NCI-H1048 (cell line): ENCODE measurements around the gene ATCAY.
"Not testable (repeated sequence)": the region's sequence is repeated elsewhere in the genome, so short reads cannot be mapped to it uniquely, and the experiment has no call there.

Experiments used
- DNase-seq: peaks from one replicate; lab custom pipeline; 2025; lab: John Stamatoyannopoulos, UW

ATCAY gene

DNA sequence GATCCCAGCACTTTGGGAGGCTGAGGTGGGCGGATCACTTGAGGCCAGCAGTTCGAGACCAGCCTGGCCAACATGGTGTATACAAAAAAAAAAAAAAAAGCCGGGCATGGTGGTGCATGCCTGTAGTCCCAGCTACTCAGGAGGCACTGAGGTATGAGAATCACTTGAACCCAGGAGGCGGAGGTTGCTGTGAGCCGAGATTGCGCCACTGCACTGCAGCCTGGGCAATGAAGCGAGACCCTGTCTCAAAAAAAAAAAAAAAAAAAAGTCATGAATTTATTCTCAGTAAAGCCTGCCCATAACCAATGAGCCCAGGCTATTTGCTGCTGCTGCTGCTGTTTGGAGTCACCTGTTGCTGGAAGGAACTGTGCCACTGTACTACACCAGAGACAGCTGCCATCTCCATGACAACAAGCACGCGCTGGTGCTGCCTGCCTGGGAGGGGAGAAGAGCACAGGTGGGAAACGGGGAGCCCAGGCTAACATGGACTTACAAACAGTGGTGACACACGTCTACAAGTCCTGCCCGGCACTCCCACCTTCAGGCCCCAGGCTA, 23.0 kb upstream of the ATCAY start:
- no peak for DNase-seq

DNA sequence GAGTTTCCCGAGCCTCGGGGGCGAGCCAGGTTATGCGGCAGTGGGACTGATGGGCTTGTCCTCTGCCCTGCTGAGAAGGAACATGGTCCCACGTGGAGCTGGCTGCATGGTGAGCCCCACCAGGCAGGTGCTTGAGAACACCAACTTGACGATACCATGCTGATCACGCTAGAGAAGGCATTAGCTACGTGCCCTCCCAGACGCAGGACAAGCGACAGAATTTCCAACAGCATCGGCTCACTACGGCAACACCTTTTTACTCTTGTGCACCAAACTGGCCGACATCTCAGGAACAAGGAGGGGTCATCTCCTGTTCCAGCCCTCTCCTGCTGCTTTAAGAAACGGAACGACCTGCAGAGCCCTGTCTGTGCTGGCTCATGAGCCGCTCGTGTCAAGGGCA, 20.0 kb upstream of the ATCAY start:
- no peak for DNase-seq

DNA sequence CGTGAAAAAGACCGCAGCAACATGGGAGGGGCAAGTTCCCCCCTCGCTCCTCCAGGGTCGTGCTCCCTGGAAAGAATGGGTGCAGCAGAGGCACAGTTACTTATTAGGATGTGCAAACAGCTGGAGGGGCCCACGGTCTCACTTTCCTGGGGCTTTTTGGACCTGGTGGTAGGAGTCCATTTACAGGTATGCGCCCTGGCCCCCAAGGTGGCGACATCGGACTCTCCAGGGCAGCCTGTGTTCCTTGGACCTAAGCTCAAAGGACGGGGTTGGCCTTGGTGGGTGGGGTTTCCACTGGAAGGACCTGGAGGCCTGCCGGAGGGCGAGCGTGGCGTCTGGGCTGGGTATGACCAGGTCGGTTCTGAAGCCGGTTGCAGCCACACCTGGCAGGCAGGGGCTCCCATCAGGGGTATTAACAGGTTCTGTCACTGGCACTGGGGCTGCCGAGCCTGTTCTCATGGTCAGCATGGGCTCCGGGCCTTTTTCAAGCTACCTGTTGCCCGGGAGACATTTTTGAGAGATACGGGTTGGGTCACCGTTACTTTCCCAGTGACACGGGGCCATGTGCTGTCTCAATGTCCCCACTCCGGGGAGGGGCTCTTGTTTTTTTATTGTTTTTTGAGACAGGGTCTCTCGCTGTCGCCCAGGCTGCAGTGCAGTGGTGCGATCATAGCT, 17.5 kb upstream of the ATCAY start:
- no peak for DNase-seq

DNA sequence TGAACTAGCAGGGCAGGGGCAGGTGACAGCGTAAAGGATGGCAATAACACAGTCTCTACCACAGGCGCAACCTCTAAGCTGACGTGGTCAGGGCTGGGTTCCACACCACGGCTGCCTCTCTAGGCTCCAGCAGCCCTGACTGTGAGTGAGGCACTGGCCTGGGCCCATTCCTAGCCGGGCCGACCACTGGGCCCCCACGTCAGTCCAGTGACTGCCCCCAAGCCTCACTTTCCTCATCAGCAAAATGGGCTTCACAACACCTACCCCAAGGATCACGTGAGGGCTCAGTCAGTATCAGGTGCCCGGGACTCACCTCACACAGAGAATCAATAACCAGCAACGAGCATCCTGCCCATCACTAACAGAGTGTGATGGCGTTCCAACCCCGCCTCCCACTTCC, 16.8 kb upstream of the ATCAY start:
- no peak for DNase-seq

DNA sequence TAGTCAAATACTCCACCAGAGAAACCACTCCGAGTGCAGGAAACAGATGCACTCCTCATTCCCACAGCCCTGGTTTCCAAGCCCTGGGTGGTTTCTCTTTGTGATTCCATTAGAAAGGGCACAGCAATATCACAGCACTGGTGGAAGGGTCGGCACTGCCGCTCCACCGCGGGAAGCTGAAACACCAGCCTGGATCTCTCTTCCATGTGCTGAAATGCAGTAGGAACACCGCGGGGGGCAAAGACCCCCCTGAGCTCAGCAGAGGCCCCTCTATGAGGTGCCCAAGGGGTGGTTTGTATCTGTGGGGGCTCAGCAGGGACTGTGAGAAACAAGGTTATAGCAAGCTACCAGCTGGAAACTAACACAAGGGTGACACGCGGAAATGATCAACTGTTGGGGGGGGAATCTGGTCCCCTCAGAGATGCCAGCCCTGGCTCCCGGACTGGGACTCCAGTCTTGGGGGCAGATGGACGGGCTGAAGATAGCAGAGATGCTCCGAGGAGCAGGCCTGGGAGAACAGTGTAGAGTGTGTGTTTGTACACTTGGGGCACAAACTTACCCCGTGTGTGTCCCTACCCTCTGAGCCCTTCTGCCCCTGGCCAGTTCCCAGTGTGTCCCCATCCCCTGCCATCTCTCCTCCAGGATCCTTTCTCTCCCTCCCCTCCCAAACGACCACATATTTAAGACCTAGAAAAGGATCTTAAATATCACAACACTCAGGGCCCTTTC, 13.4 kb upstream of the ATCAY start:
- DNase-seq = no peak

DNA sequence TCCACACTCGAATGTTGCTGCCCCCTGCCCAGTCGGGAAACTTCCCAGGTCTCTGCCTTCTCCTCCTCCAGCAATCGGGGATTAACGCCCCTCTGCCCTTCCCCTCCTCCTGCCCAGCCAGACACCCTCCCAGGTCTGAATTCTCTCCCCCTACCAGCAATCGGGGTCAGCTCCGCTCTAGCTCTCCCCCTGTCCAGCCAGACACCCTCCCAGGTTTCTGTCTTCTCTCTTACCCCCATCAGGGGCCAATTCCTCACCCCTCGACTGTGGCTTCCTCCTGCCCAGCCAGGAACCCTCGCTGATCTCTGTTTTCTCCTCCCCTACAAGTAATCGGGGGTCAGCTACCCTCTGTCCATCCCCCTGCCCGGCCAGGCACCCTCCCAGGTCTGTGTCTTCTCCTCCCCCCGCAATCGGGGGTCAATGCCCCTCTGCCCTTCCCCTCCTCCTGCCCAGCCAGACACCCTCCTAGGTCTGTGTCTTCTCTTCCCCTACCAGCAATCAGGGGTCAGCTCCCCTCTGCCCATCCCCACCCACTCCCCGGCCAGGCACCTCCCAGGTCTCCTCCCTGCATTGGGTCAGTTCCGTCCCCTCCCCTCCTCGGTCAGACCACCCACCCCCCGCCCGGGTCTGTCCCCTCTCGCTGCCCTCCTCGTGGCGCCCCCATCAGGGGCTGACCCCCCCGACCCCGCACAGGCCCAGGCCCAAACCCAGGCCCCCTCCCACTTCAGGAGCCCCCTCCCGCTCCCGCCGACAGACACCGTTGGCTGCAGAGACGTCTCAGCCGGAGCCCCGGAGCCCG, 12.3 kb upstream of the ATCAY start:
- no peak for DNase-seq

DNA sequence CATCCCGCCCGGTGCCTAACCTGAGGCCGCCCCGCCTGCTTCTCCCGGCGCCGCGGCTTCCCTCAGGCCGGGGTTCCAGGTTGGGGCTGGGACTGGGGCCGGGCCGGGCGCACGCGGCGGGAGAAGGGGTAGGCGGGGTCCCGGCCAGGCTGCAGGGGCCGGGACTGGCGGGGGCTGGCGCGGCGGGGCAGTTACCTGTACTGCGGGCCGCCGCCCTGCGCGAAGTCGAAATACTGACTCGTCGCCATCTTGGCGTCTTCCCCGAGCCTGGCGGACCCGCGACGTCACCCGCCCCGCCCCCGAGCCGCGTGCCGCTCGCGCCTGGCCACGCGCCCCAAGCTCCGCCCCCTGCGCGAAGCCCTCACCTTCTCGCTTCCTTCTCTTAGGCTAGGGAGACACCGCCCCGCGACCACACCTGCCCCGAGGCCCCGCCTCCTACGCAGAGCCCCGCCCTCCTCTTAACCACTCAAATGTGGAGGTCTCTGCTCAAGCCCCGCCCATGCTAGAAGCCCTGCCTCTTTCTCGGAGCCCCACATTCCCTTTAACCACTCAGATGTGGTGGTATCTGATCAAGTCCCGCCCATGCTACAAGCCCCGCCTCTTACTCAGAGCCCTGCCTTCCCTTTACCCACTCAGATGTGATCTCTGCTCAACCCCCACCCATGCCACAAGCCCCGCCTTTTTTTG, 11.6 kb upstream of the ATCAY start, which contains the start of gene ZFR2:
ZFR2 (minus strand) TSS at position 269 of the 687 bp plus-strand sequence; CDS start at position 248, 21 bp downstream.
- no peak for DNase-seq

DNA sequence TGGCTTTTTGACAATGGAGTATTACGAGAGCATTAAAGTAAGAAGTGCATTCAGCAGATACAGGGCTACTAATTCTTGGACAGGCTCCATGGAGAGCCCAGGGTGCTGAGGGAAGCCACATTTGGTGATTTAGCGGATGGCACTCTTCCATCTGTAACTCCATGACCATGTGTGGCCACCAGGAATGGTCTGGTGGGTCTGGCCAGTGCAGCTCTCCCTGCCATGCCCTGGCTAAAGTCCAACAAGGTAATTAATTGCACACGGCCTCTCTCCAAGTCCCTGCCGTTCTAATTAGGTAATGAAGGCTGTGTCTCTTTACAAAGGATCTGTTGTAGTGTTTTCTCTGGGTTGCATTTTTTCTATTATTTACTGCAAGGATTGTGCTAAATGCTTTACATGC, 7.3 kb upstream of the ATCAY start:
- no peak for DNase-seq

DNA sequence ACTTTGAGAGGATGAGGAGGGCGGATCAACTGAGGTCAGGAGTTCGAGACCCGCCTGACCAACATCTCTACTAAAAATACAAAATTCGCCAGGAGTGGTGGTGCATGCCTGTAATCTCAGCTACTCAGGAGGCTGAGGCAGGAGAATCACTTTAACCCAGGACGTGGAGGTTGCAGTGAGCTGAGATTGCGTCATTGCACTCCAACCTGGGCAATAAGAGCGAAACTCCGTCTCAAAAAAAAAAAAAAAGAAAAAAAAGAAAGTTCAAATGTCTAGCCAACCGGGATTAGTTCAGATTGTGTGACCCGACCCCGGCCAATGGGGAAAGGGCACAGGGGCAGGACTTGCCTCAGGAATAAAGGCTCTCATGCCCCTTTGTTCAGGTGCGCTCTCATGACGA, 5.8 kb upstream of the ATCAY start:
- not testable (repeated sequence) for DNase-seq

DNA sequence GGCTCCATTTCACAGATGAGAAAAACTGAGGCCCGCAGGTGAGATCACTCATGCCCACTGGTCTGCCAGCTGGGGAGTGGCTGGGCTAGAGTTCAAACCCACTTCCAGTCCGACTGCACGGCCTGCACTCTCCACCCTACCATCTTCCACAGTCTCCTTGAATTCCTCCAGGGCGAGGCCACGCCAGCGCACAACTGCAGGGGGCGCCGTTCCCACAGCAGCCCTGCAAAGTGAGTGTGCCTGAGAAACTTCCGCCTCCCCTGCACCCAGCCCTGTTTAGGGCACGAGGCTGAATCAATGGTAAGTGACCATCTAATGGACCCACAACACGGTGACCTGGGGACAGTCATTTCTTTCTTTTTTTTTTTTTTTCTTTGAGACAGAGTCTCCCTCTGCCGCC, 829 bp upstream of the ATCAY start:
- DNase-seq = no peak

DNA sequence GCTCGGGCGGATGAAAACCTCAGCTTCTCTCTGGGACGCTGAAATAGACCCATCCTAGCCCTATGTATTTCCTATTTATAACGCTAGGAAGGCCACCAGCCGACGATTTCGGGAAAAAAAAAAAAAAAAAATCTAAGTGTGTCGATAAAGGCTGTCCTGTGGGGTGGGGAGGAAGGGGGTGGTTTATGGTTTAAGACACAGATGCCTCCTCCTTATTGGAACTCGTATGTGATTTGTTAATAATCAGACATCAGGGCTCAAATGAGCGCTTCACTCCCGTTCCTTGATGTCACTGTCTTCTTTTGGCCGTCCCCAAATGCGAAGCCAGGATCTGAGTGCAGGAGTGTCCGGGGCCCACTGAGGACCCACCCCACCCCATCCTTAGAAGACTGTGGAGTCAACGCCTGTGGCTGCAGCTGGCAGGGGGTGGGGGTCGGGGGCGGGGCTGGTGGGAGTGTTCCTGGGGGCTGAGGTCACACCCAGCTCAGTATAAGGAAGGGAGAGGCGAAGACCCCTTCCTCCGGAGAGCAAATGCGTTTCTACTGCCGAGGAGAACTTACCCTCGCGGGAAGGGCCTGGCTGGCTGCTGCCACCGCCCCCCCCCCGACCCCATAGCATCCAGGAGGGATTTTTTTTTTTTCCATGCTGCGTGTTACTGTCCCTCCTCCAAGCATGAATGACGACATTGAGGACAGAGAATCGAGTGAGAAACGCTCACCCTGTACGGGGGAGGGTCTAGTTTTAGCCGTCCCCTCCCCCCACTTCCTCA, 971 bp downstream of the ATCAY start:
- no peak for DNase-seq

DNA sequence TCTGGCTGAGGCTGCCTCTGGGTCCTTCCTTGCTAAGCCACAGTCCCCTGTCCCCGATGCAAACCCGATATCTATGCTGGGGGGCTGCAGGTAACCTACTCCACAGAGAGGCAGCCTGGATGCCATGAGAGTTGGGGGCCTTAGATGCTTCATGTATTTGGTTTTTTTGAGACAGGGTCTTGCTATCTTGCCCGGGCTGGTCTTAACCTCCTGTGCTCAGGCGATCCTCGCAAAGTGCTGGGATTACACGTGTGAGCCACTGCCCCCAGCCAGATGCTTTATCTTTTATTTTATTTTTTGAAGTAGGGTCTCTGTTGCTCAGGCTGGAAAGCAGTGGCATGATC, 1.5 kb downstream of the ATCAY start:
- no peak for DNase-seq

DNA sequence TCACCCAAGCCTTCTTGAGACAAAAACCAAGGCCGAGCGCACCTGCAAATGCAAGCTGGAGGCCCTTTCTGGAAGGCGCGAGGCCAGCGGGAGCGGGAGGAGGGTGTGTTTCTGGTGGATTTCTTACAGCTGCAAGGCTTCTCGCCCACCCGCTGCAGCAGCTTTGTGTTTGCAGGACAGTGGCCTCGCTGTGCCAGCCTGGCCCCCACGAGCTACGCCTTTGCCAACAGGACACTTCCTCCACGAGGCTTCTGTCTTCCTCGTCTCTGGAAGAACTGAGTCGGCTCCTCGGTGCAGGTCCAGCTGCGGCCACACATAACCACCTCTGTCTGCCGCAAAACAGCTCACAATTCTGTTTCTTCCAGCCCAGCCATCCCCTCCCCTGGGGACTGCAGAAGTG, 10.1 kb downstream of the ATCAY start:
- DNase-seq = no peak

DNA sequence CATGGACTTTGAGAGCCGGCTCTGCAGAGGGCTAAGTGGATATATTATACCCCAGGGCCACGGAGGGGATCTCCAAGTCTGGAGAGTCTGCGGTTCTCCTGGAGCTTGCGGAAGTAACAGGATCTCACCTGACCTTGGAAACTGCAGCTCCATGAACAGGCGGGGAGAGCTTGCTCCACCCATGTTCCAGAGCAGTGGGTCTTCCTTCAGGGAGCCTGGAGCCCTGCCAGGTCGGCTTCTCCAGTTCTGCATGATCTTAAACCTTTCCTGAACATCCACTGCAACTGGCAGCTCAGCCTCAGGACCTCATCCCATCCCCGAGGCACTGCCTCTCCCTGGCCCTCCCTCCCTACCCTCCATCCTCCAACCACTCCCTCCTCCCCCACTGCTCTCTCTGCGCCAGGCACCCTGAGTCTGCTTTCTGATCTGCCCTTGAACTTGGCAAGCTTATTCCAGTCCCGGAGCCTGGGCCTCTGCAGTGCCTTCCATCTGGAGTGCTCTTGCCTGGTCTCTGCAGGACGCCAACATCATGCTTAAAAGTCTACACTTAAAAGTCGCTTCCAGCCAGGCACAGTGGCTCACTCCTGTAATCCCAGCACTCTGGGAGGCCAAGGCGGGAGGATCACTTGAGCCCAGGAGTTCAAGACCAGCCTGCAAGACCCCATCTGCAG, 13.2 kb downstream of the ATCAY start:
- DNase-seq = no peak

DNA sequence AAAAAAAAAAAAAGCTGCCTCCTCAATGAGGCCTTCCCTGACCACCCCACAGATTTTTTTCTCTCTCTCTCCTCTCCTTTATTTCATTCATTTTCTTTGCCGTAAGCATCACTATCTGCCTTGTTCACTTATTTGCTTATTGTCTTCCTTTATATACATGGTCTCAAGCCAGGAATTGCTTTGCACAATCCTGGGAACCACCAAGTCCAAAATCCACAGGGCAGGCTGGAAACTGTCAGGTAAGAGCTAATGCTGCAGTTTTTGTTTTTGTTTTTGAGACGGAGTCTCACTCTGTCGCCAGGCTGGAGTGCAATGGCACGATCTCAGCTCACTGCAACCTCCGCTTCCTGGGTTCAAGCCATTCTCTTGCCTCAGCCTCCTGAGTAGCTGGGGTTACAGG, 14.5 kb downstream of the ATCAY start:
- DNase-seq = not testable (repeated sequence)

DNA sequence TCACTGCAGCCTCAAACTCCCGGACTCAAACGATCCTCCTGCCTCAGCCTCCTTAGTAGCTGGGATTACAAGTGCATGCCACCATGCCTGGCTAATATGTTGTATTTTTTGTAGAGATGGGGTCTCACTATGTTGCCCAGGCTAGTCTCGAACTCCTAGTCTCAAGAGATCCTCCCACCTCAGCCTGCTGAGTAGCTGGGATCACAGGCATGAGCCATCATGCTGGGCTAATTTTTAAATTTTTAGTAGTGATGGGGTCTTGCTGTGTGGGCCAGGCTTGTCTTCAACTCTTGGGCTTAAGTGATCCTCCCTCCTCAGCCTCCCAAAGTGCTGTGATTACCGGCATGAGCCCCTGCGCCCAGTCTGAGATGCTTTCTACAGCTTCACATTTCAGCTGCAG, 15.3 kb downstream of the ATCAY start:
- no peak for DNase-seq

DNA sequence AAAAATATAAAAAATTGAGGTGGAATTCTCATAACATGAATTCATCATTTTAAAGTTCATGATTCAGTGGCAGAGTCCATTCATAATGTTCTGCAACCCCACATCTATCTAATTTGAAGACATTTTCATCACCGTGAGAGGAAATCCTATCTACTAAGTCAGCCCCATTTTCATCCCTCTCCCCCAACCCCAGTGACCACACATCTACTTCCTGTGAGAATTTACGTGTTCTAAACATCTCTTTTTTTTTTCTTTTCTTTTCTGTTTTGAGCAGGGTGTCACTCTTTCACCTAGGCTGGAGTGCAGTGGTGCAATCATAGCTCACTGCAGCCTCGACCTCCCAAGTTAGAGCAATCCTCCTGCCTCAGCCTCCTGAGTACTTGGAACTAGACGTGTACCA, 17.5 kb downstream of the ATCAY start:
- no peak for DNase-seq

DNA sequence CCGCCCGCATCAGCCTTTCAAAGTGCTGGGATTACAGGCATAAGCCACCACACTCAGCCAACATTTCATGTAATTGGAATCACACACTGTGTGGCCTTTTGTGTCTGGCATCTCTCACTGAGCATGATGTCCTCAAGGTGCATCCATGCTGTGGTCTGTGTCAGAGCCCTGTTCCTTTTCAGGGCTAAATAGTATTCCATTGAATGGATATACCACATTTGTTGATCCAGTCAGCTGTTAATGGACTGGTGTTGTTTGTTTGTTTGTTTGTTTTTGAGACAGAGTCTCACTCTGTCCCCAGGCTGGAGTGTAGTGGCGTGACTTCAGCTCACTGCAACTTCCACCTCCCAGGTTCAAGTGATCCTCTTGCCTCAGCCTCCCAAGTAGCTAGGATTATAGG, 17.9 kb downstream of the ATCAY start:
- no peak for DNase-seq

DNA sequence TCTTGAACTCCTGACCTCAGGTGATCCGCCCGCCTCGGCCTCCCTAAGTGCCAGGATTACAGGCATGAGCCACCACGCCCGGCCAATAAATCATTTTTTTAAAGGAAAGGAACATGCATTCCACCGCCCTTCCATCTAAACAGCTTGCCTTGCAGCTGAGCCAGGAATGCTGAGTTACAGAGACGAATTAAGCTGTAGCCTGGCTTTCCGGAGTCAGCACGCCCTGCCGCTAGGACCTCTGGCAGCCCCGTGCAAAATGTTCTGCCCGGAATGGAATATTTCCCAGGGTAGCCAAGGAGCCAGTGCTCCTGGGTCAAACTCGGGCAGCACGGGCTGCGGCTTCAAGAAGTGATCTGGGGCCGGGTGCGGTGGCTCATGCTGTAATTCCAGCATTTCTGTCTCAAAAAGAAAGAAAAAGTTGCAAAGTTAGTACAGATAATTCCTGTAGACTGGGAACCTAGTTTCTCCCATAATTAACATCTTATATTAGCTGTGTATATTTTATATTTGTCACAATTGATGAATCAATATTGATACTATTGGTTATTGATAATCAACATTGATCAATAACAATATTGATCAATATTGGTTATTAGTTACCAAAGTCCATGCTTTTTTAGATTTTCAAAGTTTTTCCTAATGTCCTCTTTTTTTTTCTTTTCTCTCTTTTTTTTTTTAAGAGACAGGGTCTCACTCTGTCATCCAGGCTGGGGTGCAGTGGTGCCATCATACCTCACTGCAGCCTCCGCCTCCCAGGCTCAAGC, 19.2 kb downstream of the ATCAY start:
- no peak for DNase-seq

DNA sequence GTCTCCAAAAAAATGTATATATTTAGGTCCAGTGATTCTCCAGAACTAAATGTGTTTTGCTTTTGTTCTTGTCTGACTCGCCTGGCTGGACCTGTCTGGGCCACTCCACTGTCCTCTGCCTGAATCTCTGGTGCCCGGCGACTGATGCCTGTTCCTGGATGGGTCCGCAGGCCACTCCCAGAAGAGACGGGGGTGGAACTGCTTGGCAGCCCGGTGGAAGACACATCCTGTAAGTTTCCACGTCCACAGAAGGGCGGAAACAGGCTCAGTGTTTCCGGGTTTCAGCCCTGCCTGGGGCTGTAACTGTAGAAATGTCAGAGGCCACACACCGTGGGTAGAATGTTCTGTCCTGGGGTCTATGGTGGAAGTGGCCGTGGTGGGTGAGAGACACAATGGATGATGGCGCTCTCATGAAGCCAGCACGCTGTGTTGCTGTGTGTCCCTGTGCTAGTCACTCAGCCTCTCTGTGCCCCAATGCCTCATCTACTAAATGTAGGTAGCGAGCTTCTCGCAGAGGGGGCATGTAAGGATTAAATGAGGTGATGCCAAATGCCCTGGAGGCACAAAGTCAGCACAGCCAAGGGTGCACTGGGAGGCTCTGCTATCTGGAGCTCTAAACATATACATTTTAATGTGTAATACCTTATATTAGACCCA, 22.0 kb downstream of the ATCAY start:
- DNase-seq = no peak
